GM04503 (cell line): ENCODE data around the gene NDUFV3.
"Not testable (repeated sequence)": the region's sequence is repeated elsewhere in the genome, so short reads cannot be mapped to it uniquely, and the experiment has no call there.

ENCODE experiments used
- DNase-seq: peaks from one replicate; pipeline ENCODE4 v3.0.0-alpha.2; 2012; ENCODE audit warnings: low read depth

Gene NDUFV3

DNA sequence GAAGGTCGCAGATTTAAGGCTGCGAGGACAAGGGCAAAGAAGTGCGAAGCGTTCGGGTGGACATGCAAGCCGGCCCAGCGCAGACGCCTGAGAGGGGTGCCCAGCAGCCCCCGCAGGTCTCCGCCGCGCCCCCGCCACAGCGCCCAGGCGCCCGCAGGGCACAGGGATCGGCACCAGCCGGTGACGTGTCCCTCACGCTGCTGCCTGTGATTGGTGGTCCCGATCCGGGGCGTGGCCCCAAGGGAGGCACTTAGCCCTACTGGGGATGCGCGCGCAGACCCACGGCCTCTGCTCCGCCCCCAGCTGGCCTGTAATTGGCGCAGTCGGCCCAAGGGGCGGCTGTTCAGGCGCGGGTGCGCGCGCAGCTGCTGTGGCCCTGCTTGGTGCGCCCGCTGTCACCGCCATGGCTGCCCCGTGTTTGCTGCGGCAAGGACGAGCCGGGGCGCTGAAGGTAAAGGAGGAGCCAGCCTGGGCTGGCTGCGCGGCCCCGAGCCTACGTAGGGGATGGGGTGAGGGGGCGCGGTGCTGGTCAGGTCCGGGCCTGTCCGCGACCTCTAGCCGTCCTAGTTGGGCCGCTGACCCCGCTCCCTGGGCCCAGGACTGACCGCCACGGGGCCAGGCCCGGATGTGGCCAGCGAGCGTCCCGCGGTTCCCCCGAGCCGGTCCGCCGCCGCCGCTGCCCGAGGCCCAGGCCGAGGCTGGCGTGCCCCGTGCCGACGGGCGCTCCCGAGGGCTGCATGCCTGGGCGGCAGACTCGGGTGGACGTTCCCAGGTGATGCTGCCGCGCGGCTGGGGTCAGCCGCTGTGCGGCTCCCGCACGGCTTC, at the start of gene NDUFV3:
Gene NDUFV3 (plus strand): TSS at position 379 of the 825 bp plus-strand sequence. CDS start 25 bp downstream, at position 404.
- peak; percentile 86 for DNase-seq

GRCh38 chr21:42844411-42845113, 48.5 kb upstream of the NDUFV3 start:
- no peak for DNase-seq

- no peak for DNase-seq
Observed at GRCh38 chr21:42845296-42845965, 47.7 kb upstream of the NDUFV3 start.

GRCh38 chr21:42846221-42846620, 46.9 kb upstream of the NDUFV3 start:
- DNase-seq = no peak

- no peak for DNase-seq
Observed at GRCh38 chr21:42847051-42847707, 45.9 kb upstream of the NDUFV3 start.

DNA sequence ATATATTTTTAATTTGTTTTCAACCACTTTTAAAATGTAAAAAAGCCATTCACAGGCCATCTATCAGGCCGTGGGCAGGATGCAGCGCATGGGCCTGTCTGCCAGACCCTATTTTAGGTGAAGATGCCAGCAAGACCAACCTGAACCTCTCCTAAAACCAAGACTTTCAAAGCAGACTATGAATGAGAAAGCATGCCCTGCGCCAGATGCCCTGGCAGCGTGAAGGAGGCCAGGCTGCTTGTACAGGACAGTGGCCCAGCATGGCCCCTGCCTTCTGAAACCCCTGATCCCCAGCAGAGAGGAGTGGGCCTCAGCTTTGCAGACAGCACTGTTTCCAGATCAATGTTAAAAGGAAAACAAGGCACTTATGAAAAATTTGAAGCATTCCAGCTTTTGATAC, 45.4 kb upstream of the NDUFV3 start:
- no peak for DNase-seq

DNA sequence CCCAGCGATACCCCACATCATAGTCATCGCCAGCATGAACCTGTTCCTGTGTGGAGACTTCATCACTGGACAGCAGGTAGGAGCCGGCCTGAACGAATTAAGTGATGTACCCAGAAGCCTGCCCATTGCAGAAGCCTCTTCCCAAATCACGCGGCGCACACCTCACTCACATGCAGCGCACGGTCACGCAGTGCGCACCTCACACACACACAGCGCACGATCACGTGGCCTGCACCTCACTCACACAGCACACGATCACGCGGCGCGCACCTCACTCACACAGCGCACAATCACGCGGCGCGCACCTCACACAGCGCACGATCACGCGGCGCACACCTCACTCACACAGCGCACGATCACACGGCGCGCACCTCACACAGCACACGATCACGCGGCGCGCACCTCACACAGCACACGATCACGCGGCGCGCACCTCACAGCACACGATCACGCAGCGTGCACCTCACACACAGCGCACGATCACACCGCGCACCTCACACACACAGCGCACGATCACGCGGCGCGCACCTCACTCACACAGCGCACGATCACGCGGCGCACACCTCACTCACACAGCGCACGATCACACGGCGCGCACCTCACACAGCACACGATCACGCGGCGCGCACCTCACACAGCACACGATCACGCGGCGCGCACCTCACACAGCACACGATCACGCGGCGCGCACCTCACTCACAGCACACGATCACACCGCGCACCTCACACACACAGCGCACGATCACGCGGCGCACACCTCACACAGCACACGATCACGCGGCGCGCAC, 44.8 kb upstream of the NDUFV3 start:
- DNase-seq = not testable (repeated sequence)

DNA sequence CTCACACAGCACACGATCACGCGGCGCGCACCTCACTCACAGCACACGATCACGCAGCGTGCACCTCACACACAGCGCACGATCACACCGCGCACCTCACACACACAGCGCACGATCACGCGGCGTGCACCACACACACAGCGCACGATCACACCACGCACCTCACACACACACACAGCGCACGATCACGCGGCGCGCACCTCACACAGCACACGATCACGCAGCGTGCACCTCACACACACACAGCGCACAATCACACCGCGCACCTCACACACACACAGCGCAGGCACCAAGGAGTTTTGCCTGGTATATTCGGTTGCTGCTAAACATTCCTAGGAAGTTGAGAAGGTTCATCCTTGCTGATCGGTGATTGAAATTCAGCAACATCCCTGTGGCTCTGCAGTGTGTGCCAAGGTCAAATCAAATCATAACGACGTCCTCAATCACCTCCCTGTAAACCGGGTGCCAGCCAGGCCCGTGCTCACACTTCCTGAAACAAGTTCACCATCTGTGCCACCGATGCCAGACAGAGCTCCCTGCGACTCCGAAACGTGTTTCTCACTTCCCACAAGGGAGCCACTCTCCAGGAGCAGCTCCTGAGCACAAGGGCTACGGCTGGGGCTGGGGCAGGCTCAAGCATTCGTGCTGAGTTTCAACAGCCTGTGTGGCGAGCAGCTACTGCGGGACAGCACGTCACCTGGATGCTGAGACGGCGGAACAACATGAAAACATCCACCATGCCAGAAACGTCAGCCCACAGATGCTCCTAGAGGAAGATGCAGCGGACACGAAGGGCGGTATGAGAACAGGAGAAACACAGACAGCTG, 44.0 kb upstream of the NDUFV3 start:
- DNase-seq = no peak

- no peak for DNase-seq
Observed at GRCh38 chr21:42849759-42850412, 43.2 kb upstream of the NDUFV3 start.

- DNase-seq = no peak
Observed at GRCh38 chr21:42850463-42850862, 42.6 kb upstream of the NDUFV3 start.

DNA sequence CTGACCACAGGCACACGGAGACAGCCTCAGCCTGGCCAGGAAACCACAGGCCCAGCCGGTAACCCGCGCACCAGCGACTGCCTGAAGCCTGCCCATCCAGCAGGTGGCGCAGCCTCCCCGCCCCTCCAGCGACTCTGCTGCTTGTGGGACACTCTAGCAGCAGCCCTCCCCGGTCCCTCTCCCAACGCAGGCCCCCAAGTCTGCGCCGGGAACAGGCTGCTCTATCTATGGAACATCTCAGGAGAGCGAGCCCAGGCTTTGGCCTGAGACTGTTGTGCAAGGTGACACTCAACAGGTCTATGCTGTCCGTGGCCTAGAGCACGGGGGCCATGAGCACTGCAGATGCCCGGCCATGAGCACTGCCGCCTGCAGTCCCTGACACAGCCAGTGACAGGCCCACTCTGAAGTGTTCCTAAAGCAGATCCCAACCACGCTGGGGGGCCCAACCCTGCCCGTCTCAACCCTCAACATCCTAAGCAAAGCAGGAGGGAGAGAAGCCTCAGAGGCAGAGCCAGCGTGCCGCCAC, 42.2 kb upstream of the NDUFV3 start:
- no peak for DNase-seq

- no peak for DNase-seq
Observed at GRCh38 chr21:42851812-42852665, 41.1 kb upstream of the NDUFV3 start.

DNA sequence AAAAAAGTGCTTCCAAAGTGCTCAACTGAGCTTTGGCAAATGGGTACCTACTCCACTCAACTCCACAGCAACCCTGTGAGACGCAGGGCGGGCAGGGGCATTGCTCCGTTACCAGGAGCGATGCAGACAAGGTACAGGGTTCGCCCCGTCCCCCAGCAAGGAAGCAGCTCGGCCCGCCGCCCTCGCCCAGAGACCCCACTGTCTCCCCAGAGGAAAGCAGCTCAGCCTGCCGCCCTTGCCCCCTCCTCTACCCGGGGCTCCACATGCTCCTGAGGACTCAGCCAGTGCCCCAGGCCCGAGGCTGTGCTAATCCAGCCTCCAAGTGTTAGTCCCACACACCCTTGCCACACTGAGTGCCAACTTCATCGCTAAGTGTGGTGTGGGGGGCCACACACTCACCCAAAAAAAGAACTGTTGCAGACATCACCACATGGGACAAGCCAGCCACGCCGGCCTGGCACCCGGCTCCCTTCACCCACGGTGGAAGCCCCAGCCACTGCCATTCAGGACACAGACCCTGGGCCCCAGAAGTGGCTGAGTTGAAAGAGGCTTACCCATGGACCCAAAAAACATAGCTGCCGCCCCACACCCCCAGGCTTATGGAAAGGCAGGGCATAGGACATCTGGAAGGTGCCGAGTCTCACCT, 40.1 kb upstream of the NDUFV3 start:
- no peak for DNase-seq

DNA sequence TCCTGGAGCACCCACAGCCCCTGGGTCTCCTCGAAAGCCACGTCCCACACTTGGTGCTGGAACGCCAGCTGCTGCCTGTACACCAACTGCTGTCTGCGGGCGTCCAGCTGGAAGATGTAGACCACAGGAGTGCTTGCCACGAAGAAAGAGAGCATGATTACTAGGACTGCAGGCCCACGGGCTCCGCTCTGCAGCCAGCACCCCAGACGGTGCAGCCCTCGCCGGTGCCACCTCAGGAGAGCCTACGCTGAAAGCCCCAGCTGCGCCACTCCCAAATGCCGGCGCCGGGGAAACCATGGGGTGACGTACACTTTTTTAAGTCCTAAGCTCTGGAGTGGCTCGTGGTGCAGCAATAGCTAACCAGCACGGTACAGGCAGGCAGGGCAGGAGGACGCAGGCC, 39.5 kb upstream of the NDUFV3 start:
- no peak for DNase-seq

DNA sequence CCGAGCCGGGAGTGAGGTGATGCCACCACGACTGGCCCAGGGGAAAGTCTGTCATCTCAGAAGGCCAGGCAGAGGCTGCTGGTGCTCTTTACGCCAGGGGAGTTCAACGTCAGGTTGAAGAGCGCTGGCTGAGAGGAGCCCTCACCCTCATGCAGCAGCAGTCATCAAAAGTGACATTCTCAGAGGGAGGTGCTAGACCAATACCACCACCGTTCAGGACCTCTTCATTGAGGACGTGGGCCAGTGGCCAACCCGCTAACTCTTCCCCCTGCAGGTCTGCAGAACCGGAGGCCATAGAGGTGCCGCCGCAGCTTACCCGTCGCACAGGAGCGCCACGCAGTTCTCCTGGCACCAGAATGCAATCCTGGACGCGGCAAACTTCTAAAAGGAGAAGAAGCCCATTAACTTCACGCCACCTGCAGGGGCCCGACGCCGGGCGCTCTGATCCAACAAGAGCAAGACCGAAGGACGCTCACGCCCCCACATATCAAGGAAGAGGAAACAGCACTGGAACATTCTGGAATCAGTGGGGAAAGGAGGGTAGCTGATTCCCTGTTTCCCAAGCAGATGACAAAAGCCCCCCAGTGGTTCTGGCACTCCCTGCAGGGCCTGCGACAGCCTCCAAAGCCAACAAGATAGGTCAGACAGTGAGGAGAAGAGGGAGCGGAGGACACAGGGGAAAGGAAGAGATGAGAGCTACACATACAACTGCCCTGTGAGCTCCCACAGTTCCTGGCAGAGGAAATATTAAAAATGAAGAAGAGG, 38.7 kb upstream of the NDUFV3 start:
- no peak for DNase-seq

DNA sequence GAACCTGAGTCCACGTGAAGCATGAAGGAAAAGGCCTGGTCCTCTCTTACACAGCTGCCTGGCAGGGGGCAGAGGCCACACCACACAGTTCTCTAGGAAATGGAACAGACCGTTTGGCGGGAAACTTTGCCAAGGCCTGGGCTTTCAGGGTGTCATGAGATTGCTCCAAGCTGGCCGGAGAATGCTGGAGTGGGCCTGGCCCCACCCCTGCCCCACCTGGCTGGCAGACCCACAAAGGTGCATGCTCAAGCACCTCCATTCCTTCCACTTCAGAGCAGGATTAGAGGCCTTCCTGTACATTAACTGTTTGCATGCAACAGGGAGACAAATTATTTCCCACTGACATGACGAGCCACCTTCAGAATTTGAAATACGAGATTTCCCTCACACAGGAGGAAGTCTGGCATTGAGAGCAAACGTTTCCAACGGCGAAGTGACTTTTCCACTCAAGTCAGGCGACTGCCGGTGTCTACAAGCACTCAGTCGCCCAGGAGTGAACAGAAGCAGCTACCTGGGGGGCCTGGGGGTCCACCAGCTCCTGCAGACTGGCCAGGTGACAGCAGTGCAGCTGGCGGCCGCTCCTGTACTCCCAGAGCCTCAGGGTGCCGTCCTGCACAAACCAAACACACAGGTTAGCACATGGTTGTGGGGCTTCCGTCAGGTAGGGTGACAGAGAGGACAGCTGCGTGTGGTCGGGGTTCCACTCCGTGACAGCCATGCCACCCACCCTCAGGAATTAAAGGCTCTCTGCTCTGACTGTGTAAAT, 37.8 kb upstream of the NDUFV3 start:
- DNase-seq = no peak

GRCh38 chr21:42855937-42856335, 37.2 kb upstream of the NDUFV3 start:
- no peak for DNase-seq
